KOPT-K1 (cell line): ENCODE data around the gene IFT52.

Experiments used
- H3K27ac ChIP-seq: fragments of 200-600 bp; sonication (generic); 2 replicates; pipeline ENCODE4 v1.5.1; 2016; ENCODE audit warnings: antibody characterized with exemption, mild to moderate bottlenecking, low read depth, low read length; ENCODE audit not compliant: poor library complexity, severe bottlenecking
- H3K36me3 ChIP-seq: fragments of 200-600 bp; sonication (generic); 2 replicates; pipeline ENCODE4 v1.5.1; 2017; ENCODE audit warnings: antibody characterized with exemption, mild to moderate bottlenecking, low read length, moderate library complexity; ENCODE audit not compliant: insufficient read depth
- H3K9me3 ChIP-seq: fragments of 200-600 bp; sonication (generic); 2 replicates; pipeline ENCODE4 v1.5.1; 2017; ENCODE audit warnings: antibody characterized with exemption, low read length, mild to moderate bottlenecking; ENCODE audit not compliant: insufficient read depth, poor library complexity, severe bottlenecking

IFT52 gene

DNA sequence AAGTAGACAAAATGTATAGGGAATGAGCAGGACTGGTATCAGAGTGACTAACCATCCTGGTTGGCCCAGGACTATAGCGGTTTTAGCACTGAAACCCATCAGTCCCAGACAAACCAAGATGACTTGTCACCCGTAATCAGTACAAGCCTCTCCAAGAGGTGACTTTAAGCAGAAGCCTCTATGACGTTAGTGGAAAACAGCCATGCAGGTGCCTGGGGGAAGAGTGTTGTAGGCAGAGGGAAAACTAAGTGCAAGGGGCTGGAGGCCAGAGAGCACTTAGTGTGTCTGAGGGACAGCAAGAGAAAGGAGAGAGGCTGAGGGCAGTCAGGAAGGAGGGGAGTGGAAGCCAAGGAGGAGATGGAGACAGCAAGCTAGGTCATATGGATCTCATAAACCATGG, 29.8 kb upstream of the IFT52 start:
- Histone ChIP-seq H3K27ac (no peak overlapping the region), H3K9me3 (no peaks in the 10 kb centered on the region), H3K36me3 (no peaks in the 10 kb centered on the region)

DNA sequence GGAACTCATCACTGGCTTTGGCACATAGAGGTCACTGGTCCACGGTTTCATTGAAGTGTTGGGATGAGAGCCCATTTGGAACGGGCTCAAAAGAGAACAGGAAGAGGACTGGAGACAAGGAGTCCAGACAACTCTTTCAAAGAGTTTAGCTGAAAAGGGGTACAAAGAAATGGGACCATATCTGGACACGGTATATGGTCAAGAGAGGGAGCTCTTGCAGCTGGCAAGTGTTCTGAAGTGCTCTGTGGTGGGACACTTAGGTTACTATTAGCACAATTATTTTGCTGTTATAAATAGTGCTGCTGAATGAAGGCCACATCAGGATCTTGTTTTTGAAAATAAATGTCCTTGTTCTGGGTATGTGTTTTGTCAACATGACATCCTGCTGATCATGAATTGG, 27.3 kb upstream of the IFT52 start:
- no peaks in the 10 kb centered on the region for H3K36me3 ChIP-seq
- no peaks in the 10 kb centered on the region for H3K9me3 ChIP-seq
- H3K27ac ChIP-seq = no peak overlapping the region

DNA sequence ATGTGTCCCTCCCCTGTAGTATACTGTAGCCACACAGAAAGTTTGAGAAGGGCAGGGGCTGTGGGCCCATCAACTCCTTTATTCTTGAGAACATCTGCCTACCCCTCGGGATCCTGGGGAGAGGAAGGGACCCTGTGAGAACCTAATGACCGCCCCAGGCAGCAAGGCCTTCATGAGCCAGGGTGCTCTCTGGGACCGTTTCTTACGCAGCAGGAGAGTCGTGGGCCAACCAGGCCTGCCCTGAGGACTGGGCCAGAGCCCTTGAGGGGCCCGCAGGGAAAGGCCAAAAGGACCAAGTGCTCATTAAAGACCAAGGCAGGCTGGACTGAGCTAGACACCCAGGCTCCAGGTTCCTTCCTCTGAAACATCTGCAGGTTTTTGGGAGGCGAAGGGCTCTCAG, 26.7 kb upstream of the IFT52 start:
- no peak overlapping the region for H3K27ac ChIP-seq
- no peaks in the 10 kb centered on the region for H3K9me3 ChIP-seq

DNA sequence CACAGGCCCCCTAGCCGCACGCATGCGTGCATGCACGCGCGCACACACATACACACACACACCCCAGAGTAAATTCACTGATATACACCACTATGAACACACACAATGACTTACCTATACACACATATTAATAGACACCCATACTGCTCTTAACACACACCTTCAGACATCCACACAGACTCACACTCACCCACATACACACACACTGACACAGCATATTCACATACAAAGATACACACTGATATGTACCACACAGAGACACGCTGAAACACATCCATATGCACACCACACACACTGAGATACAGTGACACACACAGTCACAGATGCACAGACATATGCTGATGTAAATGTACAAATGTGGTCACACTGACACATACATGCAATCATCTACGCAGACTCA, 26.3 kb upstream of the IFT52 start:
- Histone ChIP-seq H3K9me3 (no peaks in the 10 kb centered on the region), H3K36me3 (no peaks in the 10 kb centered on the region), H3K27ac (no peak overlapping the region)

More for the DNA sequence above, 26.7 kb upstream of the IFT52 start:
- no peaks in the 10 kb centered on the region for H3K36me3 ChIP-seq

DNA sequence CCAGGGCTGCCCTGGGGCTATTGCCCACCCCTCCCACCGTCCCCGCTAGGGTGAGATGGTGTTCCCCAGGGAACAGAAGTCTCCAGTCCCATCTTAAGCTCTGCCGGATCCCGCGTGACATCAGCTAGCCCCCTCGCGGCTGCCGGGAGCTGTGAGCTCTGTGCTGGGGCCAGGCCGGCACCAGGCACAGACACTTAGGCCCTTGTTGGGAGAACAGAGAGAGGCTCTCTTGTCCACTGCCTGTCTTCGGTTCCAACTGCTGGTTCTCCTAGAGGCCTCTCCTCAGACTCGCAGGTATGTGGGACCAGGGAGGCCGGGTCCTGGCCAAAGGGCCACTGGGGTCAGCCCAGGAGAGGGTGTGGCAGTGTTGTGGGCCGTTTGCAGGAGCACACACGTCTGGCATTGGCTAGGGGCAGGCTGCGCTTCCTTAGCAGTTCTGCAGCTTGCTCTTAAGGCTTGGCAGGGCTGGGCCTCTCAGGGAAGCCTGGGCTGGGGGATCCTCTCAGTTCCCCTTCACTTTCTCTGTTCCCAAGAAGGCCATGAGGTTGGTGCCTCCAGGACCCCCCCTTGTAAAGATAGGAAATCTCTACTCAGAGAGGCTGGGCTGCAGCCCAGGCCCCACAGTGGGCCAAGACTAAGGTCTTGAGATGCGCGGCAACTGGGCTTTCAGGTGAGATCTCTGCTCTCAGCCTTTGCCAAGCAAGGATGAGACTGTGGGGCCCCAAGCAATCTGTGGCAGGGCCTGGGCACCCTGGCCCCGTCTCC, 25.6 kb upstream of the IFT52 start:
- H3K9me3 ChIP-seq = no peaks in the 10 kb centered on the region
- H3K36me3 ChIP-seq = no peaks in the 10 kb centered on the region

DNA sequence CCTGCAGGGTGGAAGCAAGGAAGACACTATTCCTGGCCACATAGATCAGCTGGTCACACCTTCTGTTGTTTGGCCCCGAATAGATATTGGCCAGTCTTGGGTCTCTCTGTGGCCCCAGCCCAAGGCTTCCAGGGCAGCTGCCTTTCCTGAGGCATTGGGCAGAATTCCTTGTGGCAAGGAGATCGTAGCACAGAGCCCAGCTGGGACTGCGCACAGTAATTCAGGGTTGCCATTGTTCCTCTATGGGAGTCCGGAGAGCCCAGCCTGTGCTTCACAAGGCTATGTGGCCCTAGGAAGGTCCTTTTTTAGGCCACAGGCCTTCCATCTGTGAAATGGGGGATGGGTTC, 25.0 kb upstream of the IFT52 start:
- Histone ChIP-seq H3K9me3 (no peaks in the 10 kb centered on the region), H3K36me3 (no peaks in the 10 kb centered on the region), H3K27ac (no peak overlapping the region)

More for the DNA sequence above, 25.6 kb upstream of the IFT52 start:
- H3K27ac ChIP-seq = no peak overlapping the region

DNA sequence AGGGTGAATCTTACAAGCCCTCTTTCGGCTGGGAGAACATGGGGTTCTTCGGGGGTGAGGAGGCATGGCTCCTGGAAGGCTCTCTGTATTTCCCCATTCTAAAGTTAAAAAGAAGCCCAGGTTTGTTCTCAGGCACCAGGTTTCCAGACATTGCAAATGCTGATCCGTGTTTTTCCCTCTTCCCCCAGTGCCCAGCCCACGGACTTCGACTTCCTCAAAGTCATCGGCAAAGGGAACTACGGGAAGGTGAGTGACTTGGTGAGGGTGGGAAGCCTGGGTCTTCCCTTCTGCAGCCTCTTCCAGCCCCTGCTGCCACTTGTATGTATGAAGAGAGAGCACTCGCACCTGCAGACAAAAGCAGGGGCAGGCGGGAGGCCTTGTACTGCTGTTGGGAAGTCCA, 23.3 kb upstream of the IFT52 start:
- no peaks in the 10 kb centered on the region for H3K9me3 ChIP-seq
- no peaks in the 10 kb centered on the region for H3K36me3 ChIP-seq
- H3K27ac ChIP-seq = no peak overlapping the region

DNA sequence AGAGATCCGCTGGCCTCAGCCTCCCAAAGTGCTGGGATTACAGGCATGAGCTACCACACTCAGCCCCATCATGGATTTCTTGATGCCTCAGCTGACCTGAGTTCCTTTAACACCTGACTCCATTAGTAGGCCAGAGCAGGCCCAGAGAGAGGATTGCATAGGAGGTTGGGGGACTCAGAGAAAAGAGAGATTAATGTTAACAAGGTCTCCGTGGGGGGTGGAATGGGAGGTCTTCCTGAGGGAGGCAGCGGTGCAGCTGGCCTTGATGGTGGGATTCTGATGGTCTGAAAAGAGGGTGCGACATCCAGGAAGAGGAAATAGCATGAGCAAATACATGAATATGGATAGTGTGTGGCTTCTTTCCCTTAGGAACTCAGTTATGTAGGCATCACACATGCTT, 22.0 kb upstream of the IFT52 start:
- no peaks in the 10 kb centered on the region for H3K36me3 ChIP-seq
- no peak overlapping the region for H3K27ac ChIP-seq
- H3K9me3 ChIP-seq = no peaks in the 10 kb centered on the region

DNA sequence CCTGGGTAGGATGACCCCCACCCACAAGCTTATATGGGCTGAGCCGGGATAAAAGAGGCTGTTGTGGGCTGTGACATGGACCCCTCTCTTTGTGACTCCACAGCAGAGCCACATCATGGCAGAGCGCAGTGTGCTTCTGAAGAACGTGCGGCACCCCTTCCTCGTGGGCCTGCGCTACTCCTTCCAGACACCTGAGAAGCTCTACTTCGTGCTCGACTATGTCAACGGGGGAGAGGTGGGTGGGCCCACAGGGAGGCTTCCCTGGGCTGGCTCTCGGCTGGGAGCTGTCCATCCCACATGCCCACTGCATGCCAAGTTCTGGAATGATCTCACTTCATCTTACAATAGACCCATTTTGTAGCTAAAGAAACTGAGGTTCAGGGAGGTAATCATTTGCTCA, 21.5 kb upstream of the IFT52 start:
- Histone ChIP-seq H3K27ac (no peak overlapping the region), H3K36me3 (no peaks in the 10 kb centered on the region)

DNA sequence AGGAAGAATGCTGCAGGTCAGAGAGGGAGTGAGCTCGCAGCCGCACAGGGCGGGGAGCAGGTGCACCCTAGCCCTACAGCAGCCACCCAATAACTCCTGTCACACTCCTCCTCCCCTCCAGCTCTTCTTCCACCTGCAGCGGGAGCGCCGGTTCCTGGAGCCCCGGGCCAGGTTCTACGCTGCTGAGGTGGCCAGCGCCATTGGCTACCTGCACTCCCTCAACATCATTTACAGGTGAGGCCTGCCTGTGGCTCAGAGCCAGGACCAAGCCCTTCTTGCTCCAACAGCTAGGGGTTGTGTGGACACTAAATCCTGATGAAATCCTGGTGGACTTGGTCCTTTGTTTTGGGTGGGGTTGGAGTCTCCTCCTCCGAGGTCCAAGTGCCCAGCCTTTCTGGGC, 20.2 kb upstream of the IFT52 start:
- Histone ChIP-seq H3K27ac (no peak overlapping the region), H3K9me3 (no peaks in the 10 kb centered on the region), H3K36me3 (no peaks in the 10 kb centered on the region)

More for the DNA sequence above, 21.5 kb upstream of the IFT52 start:
- no peaks in the 10 kb centered on the region for H3K9me3 ChIP-seq

DNA sequence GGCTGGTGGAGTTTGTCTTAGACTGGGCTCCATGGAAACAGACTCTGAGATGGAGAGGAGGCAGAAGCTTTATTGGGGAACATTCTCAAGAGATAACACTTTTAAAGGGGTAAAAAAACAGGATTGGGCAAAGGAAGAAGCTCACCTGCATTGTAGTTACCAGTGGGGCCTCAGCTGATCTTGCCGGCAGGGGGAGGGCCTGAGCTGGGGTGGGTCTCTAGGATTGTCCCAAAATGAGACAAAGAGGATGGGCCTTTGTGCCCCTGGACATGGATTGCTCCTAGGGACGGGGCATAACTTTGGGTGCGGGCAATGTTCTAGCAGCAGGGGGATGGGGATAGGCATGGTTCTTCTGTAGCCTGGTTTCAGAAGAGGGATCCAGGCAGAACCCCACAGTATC, 19.4 kb upstream of the IFT52 start:
- H3K9me3 ChIP-seq = no peaks in the 10 kb centered on the region
- H3K27ac ChIP-seq = no peak overlapping the region
- H3K36me3 ChIP-seq = no peaks in the 10 kb centered on the region

DNA sequence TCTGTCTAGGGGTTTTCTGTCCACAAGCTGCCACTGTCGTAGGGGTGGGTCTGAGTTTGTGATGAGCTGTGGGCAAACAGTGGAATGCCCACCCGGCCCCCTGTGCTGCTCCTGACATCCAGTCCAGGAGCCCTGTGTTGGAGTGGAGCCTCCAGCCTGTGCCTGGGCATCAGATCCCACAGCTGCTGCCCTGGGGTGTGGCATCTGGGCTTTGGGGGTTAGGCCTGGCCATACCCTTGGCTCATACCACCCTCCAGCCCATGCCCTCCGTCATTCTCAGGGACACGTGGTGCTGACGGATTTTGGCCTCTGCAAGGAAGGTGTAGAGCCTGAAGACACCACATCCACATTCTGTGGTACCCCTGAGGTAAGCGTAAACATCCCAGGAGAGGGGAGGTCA, 19.0 kb upstream of the IFT52 start:
- Histone ChIP-seq H3K36me3 (no peaks in the 10 kb centered on the region), H3K9me3 (no peaks in the 10 kb centered on the region), H3K27ac (no peak overlapping the region)

DNA sequence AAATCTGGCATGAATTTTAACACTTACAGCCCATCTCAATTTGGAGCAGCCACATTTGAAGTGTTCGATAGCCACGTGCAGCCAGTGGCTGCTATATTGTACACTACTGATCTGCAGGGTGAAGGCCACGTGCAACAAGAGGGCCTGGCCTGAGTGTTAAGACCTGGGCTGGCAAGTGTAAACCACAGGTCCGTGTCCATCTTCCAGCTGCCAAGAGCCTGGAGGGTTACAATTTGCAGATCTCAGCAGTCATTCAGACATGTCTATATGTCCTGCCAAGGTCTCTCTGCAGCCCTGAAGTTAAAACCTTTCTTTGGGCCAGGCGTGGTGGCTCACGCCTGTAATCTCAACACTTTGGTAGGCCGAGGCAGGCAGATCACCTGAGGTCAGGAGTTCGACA, 17.8 kb upstream of the IFT52 start:
- no peak overlapping the region for H3K27ac ChIP-seq
- no peaks in the 10 kb centered on the region for H3K36me3 ChIP-seq
- H3K9me3 ChIP-seq = no peaks in the 10 kb centered on the region

DNA sequence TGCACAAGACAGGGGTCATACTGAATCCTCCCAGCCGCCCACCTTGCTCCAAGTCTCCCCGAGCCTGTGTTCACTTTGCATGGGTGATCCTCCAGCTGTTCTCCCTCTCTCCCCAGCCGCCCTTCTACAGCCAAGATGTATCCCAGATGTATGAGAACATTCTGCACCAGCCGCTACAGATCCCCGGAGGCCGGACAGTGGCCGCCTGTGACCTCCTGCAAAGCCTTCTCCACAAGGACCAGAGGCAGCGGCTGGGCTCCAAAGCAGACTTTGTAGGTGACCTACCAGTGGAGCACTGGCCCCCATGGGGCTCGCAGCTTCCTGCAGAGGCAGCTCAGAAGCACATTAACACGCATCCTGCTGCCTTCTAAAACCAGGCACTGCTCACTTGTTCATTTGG, 14.6 kb upstream of the IFT52 start:
- Histone ChIP-seq H3K27ac (no peak overlapping the region), H3K36me3 (no peaks in the 10 kb centered on the region), H3K9me3 (no peaks in the 10 kb centered on the region)

DNA sequence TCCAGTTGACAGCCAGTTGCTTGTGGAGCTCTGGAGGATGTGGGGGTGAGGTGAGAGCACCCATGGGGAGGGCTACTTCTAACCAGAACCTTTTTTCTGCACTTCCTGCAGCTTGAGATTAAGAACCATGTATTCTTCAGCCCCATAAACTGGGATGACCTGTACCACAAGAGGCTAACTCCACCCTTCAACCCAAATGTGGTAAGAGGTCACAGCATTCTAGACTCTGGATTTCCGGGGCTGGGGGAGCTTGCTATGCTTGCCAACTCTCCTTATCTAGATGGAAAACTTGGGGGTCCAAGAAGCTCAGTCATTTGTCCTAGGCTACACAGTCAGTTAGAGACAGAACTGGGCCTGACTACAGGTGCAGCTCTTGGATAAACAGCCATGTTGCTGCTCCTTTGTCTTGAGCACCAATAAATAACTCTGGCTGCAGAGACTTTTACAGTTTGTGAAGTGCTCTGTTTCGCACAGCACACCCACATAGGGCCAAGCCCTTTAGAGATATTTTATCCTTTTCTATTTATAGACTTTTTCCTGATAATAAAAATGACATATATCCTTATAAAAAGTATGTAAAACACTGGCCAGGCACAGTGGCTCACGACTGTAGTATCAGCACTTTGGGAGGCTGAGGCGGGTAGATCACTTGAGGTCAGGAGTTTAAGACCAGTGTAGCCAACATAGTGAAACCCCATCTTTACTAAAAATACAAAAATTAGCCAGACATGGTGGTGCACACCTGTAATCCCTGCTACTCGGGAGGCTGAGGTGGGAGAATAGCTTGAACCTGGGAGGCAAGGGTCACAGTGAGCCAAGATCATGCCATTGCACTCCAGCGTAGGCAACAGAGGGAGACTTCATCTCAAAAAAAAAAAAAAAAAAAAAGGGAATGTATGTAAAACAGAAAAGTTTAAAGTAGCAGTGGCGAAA, 10.6 kb upstream of the IFT52 start:
- no peak overlapping the region for H3K27ac ChIP-seq
- H3K36me3 ChIP-seq = no peaks in the 10 kb centered on the region
- no peaks in the 10 kb centered on the region for H3K9me3 ChIP-seq
